OCI-LY1 (cell line): ENCODE data around the gene AMPH.

Experiments
- CTCF ChIP-seq: fragments of 200-600 bp; sonication (generic), shearing (Covaris generic); IDR thresholded peaks from 2 replicates; pipeline ENCODE4 v1.5.1; 2017; ENCODE audit warnings: mild to moderate bottlenecking, antibody characterized with exemption, low read length, moderate library complexity, mixed read lengths
- EZH2 ChIP-seq: fragments of 200-600 bp; sonication (generic), shearing (Covaris generic); IDR thresholded peaks from 2 replicates; pipeline ENCODE4 v1.8.0; 2017; ENCODE audit warnings: borderline replicate concordance, mixed run types, mild to moderate bottlenecking, antibody characterized with exemption, low read length, moderate library complexity, mixed read lengths

GRCh38 chr7:38409531-38409930 lies 221.6 kb downstream of the AMPH start:
- no peak for TF ChIP-seq CTCF
- TF ChIP-seq EZH2 = no peak
